GM18505 (cell line): ENCODE measurements around the gene CARD11.
A peak's percentile ranks its signal among the peaks of the same experiment; 100 is the strongest.

Experiments
- ATAC-seq: cut with Tn5 transposase; IDR thresholded peaks from one replicate; pipeline ENCODE4 v1.9.1; 2021; ENCODE audit not compliant: unreplicated experiment
- POLR2A ChIP-seq: IDR thresholded peaks from 4 replicates; pipeline ENCODE4 v1.6.1; 2011; ENCODE audit warnings: borderline replicate concordance; ENCODE audit not compliant: insufficient read depth, insufficient read length; ENCODE audit errors: extremely low read depth

The CARD11 gene

GRCh38 chr7:2918406-2918805 is 125.3 kb downstream of the CARD11 start:
- no peak for ATAC-seq
- no peak for TF ChIP-seq POLR2A

- TF ChIP-seq POLR2A: no peak
- ATAC-seq: no peak
These were observed 128.6 kb downstream of the CARD11 start for GRCh38 chr7:2915023-2915422.

- TF ChIP-seq POLR2A: no peak
- ATAC-seq: no peak
These were observed 129.8 kb downstream of the CARD11 start for GRCh38 chr7:2913760-2914387.

- no peak for TF ChIP-seq POLR2A
- no peak for ATAC-seq
These were observed 130.8 kb downstream of the CARD11 start for GRCh38 chr7:2912684-2913439.

- no peak for ATAC-seq
- no peak for TF ChIP-seq POLR2A
These were observed 132.2 kb downstream of the CARD11 start for GRCh38 chr7:2911466-2911865.

GRCh38 chr7:2909471-2910039 is 134.1 kb downstream of the CARD11 start:
- no peak for ATAC-seq
- peak; percentile 2 for TF ChIP-seq POLR2A

GRCh38 chr7:2909043-2909442 is 134.6 kb downstream of the CARD11 start:
- no peak for TF ChIP-seq POLR2A
- no peak for ATAC-seq

GRCh38 chr7:2908103-2908683 is 135.5 kb downstream of the CARD11 start:
- TF ChIP-seq POLR2A: no peak
- ATAC-seq: no peak

- no peak for ATAC-seq
- no peak for TF ChIP-seq POLR2A
These were observed 137.3 kb downstream of the CARD11 start for GRCh38 chr7:2906197-2906931.

- TF ChIP-seq POLR2A: no peak
- no peak for ATAC-seq
These were observed 138.2 kb downstream of the CARD11 start for GRCh38 chr7:2905500-2905899.

- TF ChIP-seq POLR2A: no peak
- no peak for ATAC-seq
These were observed 138.6 kb downstream of the CARD11 start for GRCh38 chr7:2905027-2905426.

- no peak for TF ChIP-seq POLR2A
- ATAC-seq: no peak
These were observed 139.5 kb downstream of the CARD11 start for GRCh38 chr7:2904202-2904601.

GRCh38 chr7:2903682-2904162 is 139.9 kb downstream of the CARD11 start:
- ATAC-seq: no peak

More at GRCh38 chr7:2903682-2904162, 139.9 kb downstream of the CARD11 start:
- TF ChIP-seq POLR2A: no peak
